NB4 (cell line): ENCODE results near the gene FGF14.

Experiments
- CTCF ChIP-seq: IDR thresholded peaks from one replicate; pipeline ENCODE4 v1.5.1; 2012; ENCODE audit warnings: low read depth, low read length
- MAX ChIP-seq: IDR thresholded peaks from 2 replicates; pipeline ENCODE4 v1.6.1; 2011; ENCODE audit warnings: low read depth, low read length
- POLR2A ChIP-seq: IDR thresholded peaks from 2 replicates; pipeline ENCODE4 v1.6.1; 2011; ENCODE audit warnings: mild to moderate bottlenecking; ENCODE audit not compliant: insufficient read length; ENCODE audit errors: extremely low read depth

- no peak for TF ChIP-seq POLR2A
- no peak for TF ChIP-seq CTCF
- no peak for TF ChIP-seq MAX
These were observed 231.5 kb downstream of the FGF14 start for GRCh38 chr13:102170305-102170704.
